Endothelial cell of umbilical vein (primary cell): ENCODE measurements around the gene C2CD3. TPM values are rescaled to one million over a fixed set of nuclear protein-coding genes. Genes with fewer than 3 reads are reported as not detected.

ENCODE experiments used
- BruUV-seq: library from RNA; stranded (reverse); fragments of 400-500 nt; replicated peaks from 2 replicates; lab custom pipeline; 2021; lab: Mats Ljungman, UMichigan
- CTCF ChIA-PET: fragments of 300-600, 350-600 bp; sonication (Branson Sonifier 250); formaldehyde crosslinking; loops from one replicate; lab custom pipeline; 2021; ENCODE audit warnings: antibody characterized with exemption, inconsistent platforms; lab: Charles Lee
- POLR2A ChIA-PET: fragments of 300-600, 350-600 bp; sonication (Branson Sonifier 250); formaldehyde crosslinking; loops from one replicate; lab custom pipeline; 2021; ENCODE audit warnings: antibody characterized with exemption, inconsistent platforms; lab: Charles Lee
- DNase-seq: peaks from one replicate; pipeline ENCODE4 v3.0.0-alpha.2; 2011; ENCODE audit warnings: low read depth, low spot score
- FAIRE-seq: peaks from 2 replicates; lab custom pipeline; 2011; peaks lifted over from hg19 to GRCh38; lab: Jason Lieb, UNC
- H2AFZ ChIP-seq: 2 replicates; pipeline ENCODE4 v1.6.0; 2012; ENCODE audit warnings: low read depth, low read length, control low read depth, inconsistent platforms
- H3K27ac ChIP-seq: 2 replicates; pipeline ENCODE4 v1.5.1; 2011; ENCODE audit warnings: low read depth, mild to moderate bottlenecking, control low read depth, low read length, moderate library complexity; ENCODE audit not compliant: insufficient read depth
- H3K27me3 ChIP-seq, 2 experiments: 2 replicates each; pipeline versions ENCODE4 v1.6.0 to v1.6.1; 2011; ENCODE audit warnings: low read length in 2 of 2, mixed read lengths in 1 of 2; ENCODE audit not compliant: control insufficient read depth in 2 of 2, insufficient read depth in 2 of 2
- H3K36me3 ChIP-seq, 2 experiments: 2 replicates in 1 of 2; 3 replicates in 1 of 2; pipeline ENCODE4 v1.5.1; 2011; ENCODE audit warnings: low read length in 2 of 2, mild to moderate bottlenecking in 1 of 2, moderate library complexity in 1 of 2; ENCODE audit not compliant: control insufficient read depth in 2 of 2, insufficient read depth in 2 of 2; ENCODE audit errors: extremely low read depth in 1 of 2
- H3K4me1 ChIP-seq: 3 replicates; pipeline ENCODE4 v1.5.1; 2011; ENCODE audit warnings: mild to moderate bottlenecking, low read length; ENCODE audit not compliant: control insufficient read depth, insufficient read depth; ENCODE audit errors: extremely low read depth
- H3K4me2 ChIP-seq: 2 replicates; pipeline ENCODE4 v1.6.1; 2011; ENCODE audit warnings: low read length, control low read depth, mixed read lengths; ENCODE audit not compliant: insufficient read depth
- H3K4me3 ChIP-seq, 3 experiments: fragments of 200-600 bp in 1 of 3; sonication (generic), shearing (Covaris generic) in 1 of 3; replicated peaks in 1 of 3; 2 replicates each; pipeline ENCODE4 v1.5.1; 2011 to 2016; ENCODE audit warnings: control low read depth in 3 of 3, low read length in 3 of 3, mild to moderate bottlenecking in 2 of 3, inconsistent platforms in 1 of 3, low read depth in 1 of 3, moderate library complexity in 1 of 3; ENCODE audit not compliant: insufficient read depth in 1 of 3
- H3K79me2 ChIP-seq: 2 replicates; pipeline ENCODE4 v1.6.0; 2012; ENCODE audit warnings: low read length, inconsistent platforms; ENCODE audit not compliant: control insufficient read depth, insufficient read depth
- H3K9ac ChIP-seq: replicated peaks from 2 replicates; pipeline ENCODE3; 2011; ENCODE audit warnings: low read length, control low read depth; ENCODE audit not compliant: insufficient read depth; ENCODE audit errors: extremely low read depth
- H3K9me1 ChIP-seq: replicated peaks from 3 replicates; pipeline ENCODE4 v1.6.0; 2011; ENCODE audit warnings: mild to moderate bottlenecking, low read length; ENCODE audit not compliant: control insufficient read depth, insufficient read depth; ENCODE audit errors: extremely low read depth
- H3K9me3 ChIP-seq: replicated peaks from 2 replicates; pipeline ENCODE4 v1.5.1; 2012; ENCODE audit warnings: low read length, inconsistent platforms; ENCODE audit not compliant: control insufficient read depth, insufficient read depth
- H4K20me1 ChIP-seq: replicated peaks from 2 replicates; pipeline ENCODE3; 2011; ENCODE audit warnings: mild to moderate bottlenecking, low read length; ENCODE audit not compliant: control insufficient read depth, insufficient read depth; ENCODE audit errors: extremely low read depth
- EZH2 ChIP-seq: IDR thresholded peaks from 2 replicates; pipeline ENCODE4 v1.6.1; 2012; ENCODE audit warnings: borderline replicate concordance, low read depth, mild to moderate bottlenecking, moderate library complexity, low read length, inconsistent platforms; ENCODE audit not compliant: severe bottlenecking
- FOS ChIP-seq: IDR thresholded peaks from 2 replicates; pipeline ENCODE4 v1.6.1; 2011; ENCODE audit warnings: mild to moderate bottlenecking, low read length, moderate library complexity, borderline replicate concordance; ENCODE audit not compliant: insufficient read depth
- GATA2 ChIP-seq: IDR thresholded peaks from 2 replicates; pipeline ENCODE4 v1.7.0; 2011; ENCODE audit warnings: low read depth, mild to moderate bottlenecking, moderate library complexity, mixed read lengths, low read length; ENCODE audit not compliant: insufficient read length, insufficient read depth
- JUN ChIP-seq: IDR thresholded peaks from 2 replicates; pipeline ENCODE4 v1.6.1; 2011; ENCODE audit warnings: borderline replicate concordance, low read depth; ENCODE audit not compliant: insufficient read length, insufficient read depth
- MYC ChIP-seq: IDR thresholded peaks from one replicate; pipeline ENCODE4 v1.6.1; 2011; ENCODE audit warnings: mild to moderate bottlenecking, low read depth, low read length
- POLR2A ChIP-seq: IDR thresholded peaks from 2 replicates; pipeline ENCODE4 v1.6.1; 2012; ENCODE audit warnings: low read depth, mild to moderate bottlenecking, control low read depth, low read length
- POLR2AphosphoS5 ChIP-seq: IDR thresholded peaks from 2 replicates; pipeline ENCODE4 v1.6.1; 2012; ENCODE audit warnings: low read depth, mild to moderate bottlenecking, control low read depth, low read length, moderate library complexity; ENCODE audit not compliant: insufficient read depth
- dilution Hi-C: fragments of 300-500 bp; cut with MboI; formaldehyde crosslinking; loops from one replicate; pipeline ENCODE4 v1.15.0; 2019; ENCODE audit warnings: low sequenced_read_pairs; ENCODE audit not compliant: extremely low pct_ligation_motif_present
- intact Hi-C: fragments of 100-400 bp; cut with micrococcal nuclease; formaldehyde crosslinking; loops from one replicate; pipeline ENCODE4 v1.10.0; 2022
- polyA plus RNA-seq, 4 experiments: library from polyadenylated mRNA; depleted of rRNA in 3 of 4; stranded (reverse) in 3 of 4; unstranded in 1 of 4; fragments of >200 nt; gene quantifications; 2 replicates each; pipeline versions ENCODE4 v1.2.1 to v1.2.3, GENCODE V29; 2011 to 2012; ENCODE audit warnings: missing spikeins in 1 of 4
- total RNA-seq: library from RNA; stranded (reverse); gene quantifications from 2 replicates; pipeline ENCODE4 v1.2.3, GENCODE V29; 2021
- TF ChIP-seq, protein P1 (sequence below): IDR thresholded peaks from 2 replicates; pipeline ENCODE4 v1.6.1; 2011; ENCODE audit not compliant: insufficient read depth, insufficient read length
- TF ChIP-seq, protein P2 (sequence below), 2 donors: IDR thresholded peaks; 1 replicate in 1 of 2; 2 replicates in 1 of 2; pipeline ENCODE4 v1.5.1; 2011; ENCODE audit warnings: low read length in 2 of 2, mild to moderate bottlenecking in 2 of 2, moderate library complexity in 2 of 2, control low read depth in 1 of 2, inconsistent platforms in 1 of 2, low read depth in 1 of 2; ENCODE audit not compliant: insufficient read depth in 1 of 2; ENCODE audit errors: extremely low read depth in 1 of 2

C2CD3 gene
- total and polyA plus RNA-seq, 2 donors (not counting 3 experiments of a cell fraction or from before 2014, with no cell fraction given): 12.9 to 36.6 TPM

GRCh38 chr11:74043450-74043849 is 127.4 kb downstream of the C2CD3 start:
- TF ChIP-seq, protein P1, sequence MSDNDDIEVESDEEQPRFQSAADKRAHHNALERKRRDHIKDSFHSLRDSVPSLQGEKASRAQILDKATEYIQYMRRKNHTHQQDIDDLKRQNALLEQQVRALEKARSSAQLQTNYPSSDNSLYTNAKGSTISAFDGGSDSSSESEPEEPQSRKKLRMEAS: no peak
- TF ChIP-seq POLR2A: no peak
- no peak for TF ChIP-seq GATA2
- CTCF ChIA-PET: no interaction called here
- no peaks in the 10 kb centered on the region for H3K79me2 ChIP-seq
- H2AFZ ChIP-seq: no peak overlapping the region
- H3K9me1 ChIP-seq: no peaks in the 10 kb centered on the region
- no peak for DNase-seq
- dilution Hi-C loops (no loop called here), intact Hi-C loops (no loop called here)
- no peak overlapping the region for H3K4me3 ChIP-seq
- no peaks in the 10 kb centered on the region for H4K20me1 ChIP-seq
- H3K27ac ChIP-seq: no peak overlapping the region
- peaks cover 8 to 17% of the 10 kb centered on the region in 2 experiments for H3K36me3 ChIP-seq
- POLR2A ChIA-PET: no interaction called here
- no peak overlapping the region for H3K9ac ChIP-seq
- no peak overlapping the region for H3K4me2 ChIP-seq
- FAIRE-seq: peak; percentile 26
- H3K27me3 ChIP-seq: no peaks in the 10 kb centered on the region
- H3K4me1 ChIP-seq: no peaks in the 10 kb centered on the region
- BruUV-seq: no TSS peak
- no peaks in the 10 kb centered on the region for H3K9me3 ChIP-seq

- intact Hi-C loops: no loop called here
- no peaks in the 10 kb centered on the region for H3K27me3 ChIP-seq
- no peak for FAIRE-seq
These were observed 133.5 kb downstream of the C2CD3 start for GRCh38 chr11:74037309-74037708.

More at GRCh38 chr11:74037309-74037708, 133.5 kb downstream of the C2CD3 start:
- CTCF ChIA-PET: no interaction called here
- DNase-seq: no peak
- TF ChIP-seq GATA2: no peak
- TF ChIP-seq FOS: no peak
- no peak for TF ChIP-seq JUN
- TF ChIP-seq POLR2A: no peak
- TF ChIP-seq, protein P2, sequence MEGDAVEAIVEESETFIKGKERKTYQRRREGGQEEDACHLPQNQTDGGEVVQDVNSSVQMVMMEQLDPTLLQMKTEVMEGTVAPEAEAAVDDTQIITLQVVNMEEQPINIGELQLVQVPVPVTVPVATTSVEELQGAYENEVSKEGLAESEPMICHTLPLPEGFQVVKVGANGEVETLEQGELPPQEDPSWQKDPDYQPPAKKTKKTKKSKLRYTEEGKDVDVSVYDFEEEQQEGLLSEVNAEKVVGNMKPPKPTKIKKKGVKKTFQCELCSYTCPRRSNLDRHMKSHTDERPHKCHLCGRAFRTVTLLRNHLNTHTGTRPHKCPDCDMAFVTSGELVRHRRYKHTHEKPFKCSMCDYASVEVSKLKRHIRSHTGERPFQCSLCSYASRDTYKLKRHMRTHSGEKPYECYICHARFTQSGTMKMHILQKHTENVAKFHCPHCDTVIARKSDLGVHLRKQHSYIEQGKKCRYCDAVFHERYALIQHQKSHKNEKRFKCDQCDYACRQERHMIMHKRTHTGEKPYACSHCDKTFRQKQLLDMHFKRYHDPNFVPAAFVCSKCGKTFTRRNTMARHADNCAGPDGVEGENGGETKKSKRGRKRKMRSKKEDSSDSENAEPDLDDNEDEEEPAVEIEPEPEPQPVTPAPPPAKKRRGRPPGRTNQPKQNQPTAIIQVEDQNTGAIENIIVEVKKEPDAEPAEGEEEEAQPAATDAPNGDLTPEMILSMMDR (IDR thresholded peaks at IDR 0.05; ENCODE audit: extremely low read depth in 1 of 2, insufficient read depth in 1 of 2, low read depth in 1 of 2, low read length in 2 of 2): no peak
- no peak for TF ChIP-seq EZH2
- TF ChIP-seq POLR2AphosphoS5: no peak
- no peak for TF ChIP-seq MYC
- TF ChIP-seq, protein P1: no peak
- no peak overlapping the region for H3K27ac ChIP-seq
- peaks cover 13 to 27% of the 10 kb centered on the region in 2 experiments for H3K36me3 ChIP-seq
- H3K79me2 ChIP-seq: no peaks in the 10 kb centered on the region
- H3K4me2 ChIP-seq: no peak overlapping the region
- dilution Hi-C loops: no loop called here
- H4K20me1 ChIP-seq: no peaks in the 10 kb centered on the region
- H3K4me3 ChIP-seq: no peak overlapping the region
- H3K9ac ChIP-seq: no peak overlapping the region
- POLR2A ChIA-PET: no interaction called here
- BruUV-seq: no TSS peak
- H3K9me1 ChIP-seq: no peaks in the 10 kb centered on the region
- H2AFZ ChIP-seq: no peak overlapping the region
- H3K9me3 ChIP-seq: no peaks in the 10 kb centered on the region
- H3K4me1 ChIP-seq: no peaks in the 10 kb centered on the region
